Esophagus squamous epithelium (tissue), 4 donors: ENCODE data around the gene ACAP2.

Experiments used
- CTCF ChIP-seq, 6 experiments: fragments of 450-650 bp in 4 of 6; fragments of 200-600 bp in 2 of 6; sonication (generic) in 2 of 6; IDR thresholded peaks; one replicate each; pipeline ENCODE4 v1.5.1; 2016 to 2019; ENCODE audit warnings: antibody characterized with exemption in 6 of 6, mild to moderate bottlenecking in 4 of 6, moderate library complexity in 4 of 6
- POLR2A ChIP-seq, 4 donors: fragments of 450-650 bp; IDR thresholded peaks; one replicate each; pipeline ENCODE4 v1.6.1; 2017; ENCODE audit warnings: antibody characterized with exemption in 4 of 4, mild to moderate bottlenecking in 4 of 4, moderate library complexity in 3 of 4

GRCh38 chr3:195467641-195468390 lies 25.0 kb upstream of the ACAP2 start:
- TF ChIP-seq CTCF (IDR thresholded peaks at IDR 0.05) (no peak), POLR2A (IDR thresholded peaks at IDR 0.05) (no peak)
